ENCODE results near the gene PARD3B.
A peak's percentile ranks its signal among the peaks of the same experiment; 100 is the strongest.

Gene PARD3B

GRCh38 chr2:205609113-205609512, 1063.8 kb downstream of the PARD3B start:
- DNase-seq (ENCODE audit: low read depth in 2 of 2) = no peak

DNA sequence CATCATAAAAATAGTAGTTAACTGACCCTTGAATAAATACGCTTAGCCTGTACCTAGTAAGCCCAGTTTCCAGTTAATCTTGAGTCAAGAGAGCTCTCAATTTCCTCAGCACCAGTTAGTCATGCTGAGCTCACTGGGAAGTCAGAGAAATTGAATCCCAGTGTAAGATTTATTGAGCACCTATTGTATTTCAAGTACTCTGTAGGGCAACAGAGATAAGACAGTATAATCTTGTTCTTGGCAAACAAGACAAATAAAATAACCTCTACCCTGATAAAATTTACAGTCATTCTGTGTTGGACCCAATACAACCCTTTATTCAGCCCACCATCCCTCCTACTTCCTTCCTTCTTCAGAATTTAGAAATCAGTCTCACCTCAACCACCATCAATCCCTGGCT, 1065.2 kb downstream of the PARD3B start:
- DNase-seq (ENCODE audit: low read depth in 2 of 2) = no peak

DNA sequence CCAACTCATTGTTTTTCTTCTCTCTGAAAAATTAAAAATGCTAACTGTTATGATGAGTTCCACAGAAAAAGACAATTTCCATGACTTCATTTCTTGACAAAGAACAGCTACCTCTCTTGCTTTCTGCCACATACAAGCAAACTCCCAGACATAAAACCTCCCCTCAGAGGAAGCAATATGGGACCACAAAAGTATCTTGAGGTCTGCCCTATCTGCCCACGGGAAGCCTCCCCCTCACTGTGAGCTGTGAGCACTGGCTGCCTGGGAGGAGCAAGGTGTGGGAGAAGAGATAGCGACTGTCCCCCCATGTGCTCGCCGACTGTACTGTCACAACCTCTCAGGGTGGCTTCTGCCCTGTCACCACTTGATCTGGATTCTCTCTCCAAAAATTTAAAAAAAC, 1067.4 kb downstream of the PARD3B start:
- DNase-seq (ENCODE audit: low read depth in 2 of 2) = peak; percentile 40 to 48

DNA sequence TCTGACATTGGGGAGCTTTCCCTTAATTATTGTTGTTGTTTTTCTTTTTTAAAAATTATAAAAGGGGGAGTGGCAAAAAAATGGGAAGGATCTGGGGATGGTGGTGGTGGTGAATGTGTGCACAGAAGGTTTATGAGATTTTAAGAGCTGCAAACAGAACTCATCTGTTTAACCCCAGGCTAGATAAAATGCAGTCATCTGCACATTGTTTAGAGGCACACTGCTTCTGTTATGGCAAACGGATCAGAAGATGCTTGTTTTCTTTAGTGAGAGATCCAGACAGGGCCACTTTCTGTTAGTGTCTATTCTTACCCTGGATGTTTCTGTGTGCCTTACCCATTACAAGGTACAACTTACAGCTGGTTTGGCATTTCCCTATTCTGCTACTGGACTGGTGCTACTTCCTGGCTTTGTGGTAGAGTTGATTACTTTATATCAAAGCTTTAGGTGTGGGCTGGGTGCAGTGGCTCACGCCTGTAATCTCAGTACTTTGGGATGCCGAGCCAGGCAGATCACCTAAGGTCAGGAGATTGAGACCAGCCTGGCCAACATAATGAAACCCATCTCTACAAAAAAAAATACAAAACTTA, 1068.8 kb downstream of the PARD3B start:
- DNase-seq (ENCODE audit: low read depth in 2 of 2) = no peak

GRCh38 chr2:205614965-205615364, 1069.7 kb downstream of the PARD3B start:
- DNase-seq (ENCODE audit: low read depth in 2 of 2) = no peak

- DNase-seq (ENCODE audit: low read depth in 2 of 2) = no peak
These were observed 1072.6 kb downstream of the PARD3B start for GRCh38 chr2:205617905-205618304.

GRCh38 chr2:205619600-205619999, 1074.3 kb downstream of the PARD3B start:
- DNase-seq (ENCODE audit: low read depth in 2 of 2) = no peak

- no peak for DNase-seq (ENCODE audit: low read depth in 2 of 2)
These were observed 1081.8 kb downstream of the PARD3B start for GRCh38 chr2:205627085-205627484.

DNA sequence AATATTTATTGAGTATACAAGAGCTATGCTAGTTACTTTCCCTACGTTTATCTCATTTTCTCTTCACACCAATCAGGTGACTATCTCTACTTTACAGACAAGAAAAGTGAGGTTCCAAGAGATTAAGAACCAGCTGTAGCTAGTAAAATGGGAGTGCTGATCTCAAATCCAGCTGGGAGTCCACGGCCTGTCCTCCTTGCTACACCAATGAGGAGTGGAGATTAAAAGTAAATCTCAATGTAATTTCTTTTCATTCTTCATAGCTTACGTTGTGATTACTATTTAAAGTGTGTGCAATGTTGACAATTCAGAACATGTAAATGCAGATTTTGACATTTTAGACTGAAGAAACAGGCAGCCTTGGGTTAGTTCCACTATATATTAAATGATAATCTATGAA, 1083.1 kb downstream of the PARD3B start:
- DNase-seq (ENCODE audit: low read depth in 2 of 2) = no peak

DNA sequence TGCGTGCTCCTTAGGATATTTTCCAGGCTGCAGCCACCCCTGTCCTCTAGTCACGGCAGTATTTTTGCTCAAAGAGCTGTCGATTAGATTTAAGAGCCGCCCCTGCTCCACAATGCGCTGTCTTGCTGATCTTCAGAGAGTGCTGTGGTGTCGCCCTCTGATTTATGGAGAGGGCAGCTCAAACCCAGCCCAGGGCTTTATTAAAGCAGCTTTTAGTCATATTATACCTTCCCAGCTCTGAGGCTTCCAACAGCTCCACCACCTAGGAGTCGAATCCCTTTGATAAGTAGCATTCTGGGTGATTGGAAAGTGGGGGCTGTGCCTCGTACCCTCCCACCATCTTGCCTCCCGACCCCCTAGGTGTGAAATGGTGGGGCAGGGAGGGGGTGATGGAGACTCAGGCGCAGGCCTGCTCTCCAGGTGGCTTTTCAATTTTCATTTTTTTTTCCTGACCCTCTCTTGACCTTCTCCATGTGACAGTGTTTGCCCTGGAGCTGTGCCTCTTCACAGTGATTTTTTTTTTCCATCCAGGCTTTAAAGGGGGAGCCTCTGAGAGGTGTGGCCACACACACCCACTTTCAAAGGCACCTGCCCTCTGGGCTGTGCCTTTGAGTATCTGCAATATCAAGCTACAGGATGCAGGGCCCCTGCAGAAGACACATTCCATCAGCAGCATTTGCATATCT, 1084.0 kb downstream of the PARD3B start:
- no peak for DNase-seq (ENCODE audit: low read depth in 2 of 2)

GRCh38 chr2:205633994-205634393, 1088.7 kb downstream of the PARD3B start:
- no peak for DNase-seq (ENCODE audit: low read depth in 2 of 2)

- no peak for DNase-seq (ENCODE audit: low read depth in 2 of 2)
These were observed 1091.5 kb downstream of the PARD3B start for GRCh38 chr2:205636549-205637319.

- DNase-seq (ENCODE audit: low read depth in 2 of 2) = no peak
These were observed 1092.0 kb downstream of the PARD3B start for GRCh38 chr2:205637320-205637602.

- DNase-seq (ENCODE audit: low read depth in 2 of 2) = no peak
These were observed 1092.7 kb downstream of the PARD3B start for GRCh38 chr2:205637779-205638503.

DNA sequence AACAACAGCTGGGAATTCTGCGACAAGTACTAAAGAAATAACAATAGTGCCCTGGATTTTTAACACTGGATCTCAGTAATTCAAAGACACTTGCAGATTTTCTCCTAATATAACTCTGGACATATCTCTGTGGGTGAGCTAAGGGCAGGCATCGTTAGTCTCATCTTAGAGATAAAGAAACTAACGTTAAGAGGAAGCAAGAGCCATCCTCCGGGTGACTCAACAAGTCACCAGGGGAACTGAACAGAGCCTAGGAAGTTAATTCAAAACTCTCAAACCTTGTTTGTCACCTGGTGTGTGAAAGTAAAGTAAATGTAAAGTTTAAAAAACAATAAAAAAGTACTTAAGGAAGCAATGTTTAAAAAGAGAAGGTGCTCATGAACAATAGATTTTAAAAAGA, 1095.4 kb downstream of the PARD3B start:
- DNase-seq (ENCODE audit: low read depth in 2 of 2) = no peak

GRCh38 chr2:205642599-205643356, 1097.5 kb downstream of the PARD3B start:
- DNase-seq (ENCODE audit: low read depth in 2 of 2) = no peak

GRCh38 chr2:205643391-205643885, 1098.2 kb downstream of the PARD3B start:
- DNase-seq (ENCODE audit: low read depth in 2 of 2) = no peak

DNA sequence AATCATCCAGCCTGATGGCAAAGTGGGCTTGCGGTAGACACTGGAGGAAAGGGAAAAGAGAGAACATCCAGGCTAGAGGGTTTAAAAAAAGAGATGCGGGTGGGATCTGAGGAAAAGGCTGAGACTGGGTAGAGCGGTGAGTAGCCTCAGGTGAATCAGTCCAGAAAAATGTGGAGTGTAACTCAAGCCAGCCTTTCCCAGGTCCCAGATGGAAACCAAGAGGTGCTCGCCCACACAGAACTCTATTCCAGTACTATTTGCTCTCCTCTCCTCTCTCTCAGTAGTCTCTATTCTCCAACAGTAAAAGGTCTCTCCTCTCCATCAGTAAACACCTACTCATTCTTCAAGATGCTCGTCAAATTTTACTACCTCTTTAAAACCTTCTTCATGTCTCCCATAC, 1098.7 kb downstream of the PARD3B start:
- DNase-seq (ENCODE audit: low read depth in 2 of 2) = no peak

- DNase-seq (ENCODE audit: low read depth in 2 of 2) = no peak
These were observed 1101.4 kb downstream of the PARD3B start for GRCh38 chr2:205646680-205647079.

DNA sequence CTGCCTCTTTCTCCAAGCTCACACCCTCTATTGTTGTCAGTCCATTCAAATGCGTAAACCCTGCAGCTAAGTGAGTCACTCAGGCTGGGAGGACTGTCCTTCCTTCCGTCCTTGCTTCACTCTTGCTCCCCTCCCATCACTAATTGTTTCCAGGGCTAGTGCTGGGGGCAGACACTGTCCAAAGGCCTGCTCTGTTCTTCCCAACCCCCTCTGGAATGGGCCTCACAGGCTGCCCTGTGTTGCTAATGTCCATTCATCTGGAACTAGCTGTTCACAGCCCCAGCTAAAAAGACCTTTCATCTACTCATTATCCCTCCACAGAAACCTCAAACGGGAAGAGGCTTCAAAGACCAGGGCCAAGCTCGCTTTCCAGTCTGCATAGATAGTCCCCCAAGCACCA, 1105.2 kb downstream of the PARD3B start:
- DNase-seq (ENCODE audit: low read depth in 2 of 2) = no peak

DNA sequence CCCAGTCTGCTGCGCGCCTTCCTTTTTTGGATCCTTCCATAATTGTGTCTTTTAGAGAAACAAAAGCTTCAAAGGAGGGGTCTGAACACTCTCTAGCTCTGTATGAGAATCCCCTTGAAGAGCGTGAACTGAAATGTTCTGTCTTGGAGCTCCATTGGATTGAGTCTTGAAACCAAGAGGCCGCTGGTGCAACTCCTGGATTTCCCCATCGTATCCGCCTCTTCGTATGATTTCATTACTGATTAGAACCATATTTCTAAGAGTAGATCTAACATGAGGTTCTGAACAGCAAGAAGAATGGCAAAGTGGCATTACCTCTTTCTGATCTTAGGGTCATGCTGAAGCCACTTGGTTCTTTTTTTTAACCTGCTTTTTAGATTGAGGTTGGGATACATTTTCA, 1105.7 kb downstream of the PARD3B start:
- DNase-seq (ENCODE audit: low read depth in 2 of 2) = no peak

DNA sequence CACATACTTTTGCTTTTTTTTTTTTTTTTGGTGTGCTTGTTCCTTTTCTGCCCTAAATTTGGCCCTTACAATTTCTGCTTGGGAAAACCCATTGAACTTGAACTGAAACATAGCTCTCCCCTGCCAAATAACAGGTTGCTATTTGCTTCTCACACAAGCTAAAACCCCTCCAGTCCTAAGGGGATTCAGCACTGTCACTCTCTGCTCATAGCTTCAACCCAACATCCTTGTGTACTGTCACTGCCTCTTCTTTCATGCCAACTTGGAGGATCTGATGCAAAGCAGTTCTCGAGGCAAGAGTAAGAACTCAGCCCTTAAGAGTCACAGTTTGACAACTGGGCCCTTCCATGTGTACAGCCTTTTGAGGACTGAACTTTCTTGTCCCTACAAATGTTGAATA, 1106.4 kb downstream of the PARD3B start:
- no peak for DNase-seq (ENCODE audit: low read depth in 2 of 2)

Data from stimulated activated CD4-positive, alpha-beta T cell treated with anti-CD3 and anti-CD28 coated beads, Interleukin-15, amount 100 ng/mL, for 48 hours (primary cell).